ENCODE measurements around the gene ROCK2.
A peak's percentile ranks its signal among the peaks of the same experiment; 100 is the strongest.

ROCK2 gene

GRCh38 chr2:11348209-11348749 lies 3.8 kb upstream of the ROCK2 start:
- TF ChIP-seq REST (IDR thresholded peaks at IDR 0.05; ENCODE audit: insufficient read depth in 1 of 2, low read depth in 2 of 2, low read length in 2 of 2) (no peak), SIN3A (IDR thresholded peaks at IDR 0.05; ENCODE audit: borderline replicate concordance, insufficient read depth, low read length) (no peak), FOXP2 (optimal IDR thresholded peaks at IDR 0.05; ENCODE audit: borderline replicate concordance, extremely low read depth, extremely low read length, insufficient read depth) (no peak), TAF1 (IDR thresholded peaks at IDR 0.05; ENCODE audit: borderline replicate concordance, insufficient read depth, low read length) (no peak), POLR2AphosphoS5 (IDR thresholded peaks at IDR 0.05; ENCODE audit: low read depth, low read length) (no peak)

- TF ChIP-seq REST (IDR thresholded peaks at IDR 0.05; ENCODE audit: insufficient read depth in 1 of 2, low read depth in 2 of 2, low read length in 2 of 2): no peak
- no peak for TF ChIP-seq FOXP2 (optimal IDR thresholded peaks at IDR 0.05; ENCODE audit: borderline replicate concordance, extremely low read depth, extremely low read length, insufficient read depth)
Measured at GRCh38 chr2:11347403-11347959, 3.0 kb upstream of the ROCK2 start.

GRCh38 chr2:11346023-11346482 lies 1.6 kb upstream of the ROCK2 start:
- no peak for TF ChIP-seq TAF1 (IDR thresholded peaks at IDR 0.05; ENCODE audit: borderline replicate concordance, insufficient read depth, low read length)
- no peak for TF ChIP-seq REST (IDR thresholded peaks at IDR 0.05; ENCODE audit: insufficient read depth in 1 of 2, low read depth in 2 of 2, low read length in 2 of 2)
- no peak for TF ChIP-seq POLR2AphosphoS5 (IDR thresholded peaks at IDR 0.05; ENCODE audit: low read depth, low read length)
- no peak for TF ChIP-seq SIN3A (IDR thresholded peaks at IDR 0.05; ENCODE audit: borderline replicate concordance, insufficient read depth, low read length)
- TF ChIP-seq FOXP2 (optimal IDR thresholded peaks at IDR 0.05; ENCODE audit: borderline replicate concordance, extremely low read depth, extremely low read length, insufficient read depth): no peak

GRCh38 chr2:11344956-11345677 lies 681 bp upstream of the ROCK2 start:
- TF ChIP-seq POLR2AphosphoS5 (IDR thresholded peaks at IDR 0.05; ENCODE audit: low read depth, low read length) (no peak), FOXP2 (optimal IDR thresholded peaks at IDR 0.05; ENCODE audit: borderline replicate concordance, extremely low read depth, extremely low read length, insufficient read depth) (peak; percentile 18)

- TF ChIP-seq REST (IDR thresholded peaks at IDR 0.05; ENCODE audit: insufficient read depth in 1 of 2, low read depth in 2 of 2, low read length in 2 of 2) (no peak), SIN3A (IDR thresholded peaks at IDR 0.05; ENCODE audit: borderline replicate concordance, insufficient read depth, low read length) (peak; percentile 65; the same call in 1 of the 2 replicates), POLR2AphosphoS5 (IDR thresholded peaks at IDR 0.05; ENCODE audit: low read depth, low read length) (0 out of 2 replicates have a peak, but pooled peaks have one; percentile 32), TAF1 (IDR thresholded peaks at IDR 0.05; ENCODE audit: borderline replicate concordance, insufficient read depth, low read length) (peak; percentile 65; the same call in 1 of the 2 replicates), FOXP2 (optimal IDR thresholded peaks at IDR 0.05; ENCODE audit: borderline replicate concordance, extremely low read depth, extremely low read length, insufficient read depth) (peak; percentile 15)
Measured at GRCh38 chr2:11343650-11344341, 640 bp downstream of the ROCK2 start.

Data from PFSK-1 (cell line).